Astrocyte of the spinal cord (primary cell): Measurements from ENCODE around the gene EPB41L3.

Source experiments
- DNase-seq: peaks from one replicate; pipeline ENCODE4 v3.0.0; 2011; ENCODE audit warnings: low read depth, low spot score
- H3K4me3 ChIP-seq: 2 replicates; pipeline ENCODE4 v1.5.1; 2011; ENCODE audit warnings: low read depth, mild to moderate bottlenecking, low read length, moderate library complexity
- in situ Hi-C: cut with HindIII; loops from 2 replicates; pipeline ENCODE4 v1.10.0; 2017; ENCODE audit warnings: low sequenced_read_pairs
- TF ChIP-seq, protein P1 (sequence below): IDR thresholded peaks from 2 replicates; pipeline ENCODE4 v1.5.1; 2012; ENCODE audit warnings: low read depth, mild to moderate bottlenecking, low read length, inconsistent platforms

Gene EPB41L3

DNA sequence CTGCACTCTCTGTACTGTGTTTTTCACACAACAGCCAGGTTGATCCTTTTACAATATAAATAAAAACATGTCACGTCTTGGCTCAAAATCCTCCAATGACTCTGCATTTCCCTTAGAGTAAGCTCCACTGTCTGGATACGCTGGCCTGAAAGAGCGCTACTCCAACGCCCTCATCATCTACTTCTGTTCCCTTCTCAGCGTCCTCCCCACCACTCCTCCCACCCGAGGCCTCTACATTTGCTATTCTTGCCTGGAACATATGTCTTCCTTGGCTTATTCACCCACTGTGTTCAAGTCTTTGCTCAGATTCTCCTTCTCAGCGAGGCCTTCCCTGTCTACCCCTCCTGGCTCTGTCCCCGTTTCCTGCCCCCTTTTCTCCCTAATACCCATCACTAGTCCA, 37.6 kb downstream of the EPB41L3 start:
- TF ChIP-seq, protein P1, sequence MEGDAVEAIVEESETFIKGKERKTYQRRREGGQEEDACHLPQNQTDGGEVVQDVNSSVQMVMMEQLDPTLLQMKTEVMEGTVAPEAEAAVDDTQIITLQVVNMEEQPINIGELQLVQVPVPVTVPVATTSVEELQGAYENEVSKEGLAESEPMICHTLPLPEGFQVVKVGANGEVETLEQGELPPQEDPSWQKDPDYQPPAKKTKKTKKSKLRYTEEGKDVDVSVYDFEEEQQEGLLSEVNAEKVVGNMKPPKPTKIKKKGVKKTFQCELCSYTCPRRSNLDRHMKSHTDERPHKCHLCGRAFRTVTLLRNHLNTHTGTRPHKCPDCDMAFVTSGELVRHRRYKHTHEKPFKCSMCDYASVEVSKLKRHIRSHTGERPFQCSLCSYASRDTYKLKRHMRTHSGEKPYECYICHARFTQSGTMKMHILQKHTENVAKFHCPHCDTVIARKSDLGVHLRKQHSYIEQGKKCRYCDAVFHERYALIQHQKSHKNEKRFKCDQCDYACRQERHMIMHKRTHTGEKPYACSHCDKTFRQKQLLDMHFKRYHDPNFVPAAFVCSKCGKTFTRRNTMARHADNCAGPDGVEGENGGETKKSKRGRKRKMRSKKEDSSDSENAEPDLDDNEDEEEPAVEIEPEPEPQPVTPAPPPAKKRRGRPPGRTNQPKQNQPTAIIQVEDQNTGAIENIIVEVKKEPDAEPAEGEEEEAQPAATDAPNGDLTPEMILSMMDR = no peak
- in situ Hi-C loops = no loop called here
- H3K4me3 ChIP-seq = no peak overlapping the region
- no peak for DNase-seq

DNA sequence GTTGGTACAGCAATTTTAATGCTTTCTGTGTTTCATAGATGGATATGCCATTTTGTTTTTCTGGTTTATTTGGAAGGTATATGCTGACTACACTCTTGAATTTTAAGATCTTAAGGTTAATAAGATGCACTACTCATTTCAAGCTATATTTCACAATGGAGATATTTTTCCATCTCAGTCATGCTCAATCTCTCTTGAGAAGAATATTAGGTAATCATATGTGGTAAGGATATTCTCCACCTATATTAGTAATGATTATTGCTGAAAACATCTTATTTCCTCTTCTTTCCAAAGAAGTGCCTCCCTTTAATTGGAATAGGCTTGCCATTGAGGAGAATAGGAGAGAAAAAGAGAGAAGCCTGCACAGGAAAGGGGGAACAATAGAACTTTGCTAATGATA, 40.1 kb downstream of the EPB41L3 start:
- TF ChIP-seq, protein P1 = no peak
- H3K4me3 ChIP-seq = no peak overlapping the region
- no peak for DNase-seq
- in situ Hi-C loops = no loop called here

DNA sequence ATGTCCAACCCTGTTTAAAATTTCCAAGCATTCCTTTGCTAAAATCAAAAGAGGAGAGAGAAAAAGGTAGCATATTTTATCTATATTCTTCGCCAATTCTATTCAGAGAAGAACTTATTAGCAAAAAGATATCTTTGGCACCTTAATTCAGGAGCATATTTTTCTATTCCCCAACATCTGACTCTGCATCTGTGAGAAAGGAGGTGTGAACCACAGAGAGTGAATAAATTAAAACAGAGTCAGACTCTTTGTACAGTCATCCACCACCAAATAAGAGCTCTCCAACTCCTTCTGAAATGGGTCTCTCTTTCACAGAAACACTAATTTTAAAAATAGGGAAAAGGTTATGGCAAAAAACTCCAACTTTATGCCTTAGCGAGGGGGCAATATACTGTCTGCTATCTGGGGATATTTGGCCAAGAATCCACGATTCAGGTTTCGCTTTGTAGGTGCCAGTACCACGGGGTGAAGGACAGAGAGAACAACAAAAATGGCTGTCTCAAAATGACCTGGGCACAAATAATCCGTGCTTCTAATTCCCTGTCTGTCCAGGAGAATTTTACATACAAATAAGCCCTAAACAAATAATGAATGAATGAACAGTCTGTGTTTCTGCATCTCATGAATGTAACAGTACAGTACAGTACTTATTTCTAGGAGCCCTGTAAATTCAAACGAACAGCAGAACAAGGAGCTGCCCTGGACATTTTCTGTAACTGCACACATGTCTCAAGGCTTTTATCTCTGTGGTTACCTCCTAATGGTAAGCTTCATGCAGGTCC, 43.4 kb downstream of the EPB41L3 start:
- TF ChIP-seq, protein P1 = no peak
- in situ Hi-C loops = no loop called here
- no peak for DNase-seq
- H3K4me3 ChIP-seq = no peak overlapping the region

DNA sequence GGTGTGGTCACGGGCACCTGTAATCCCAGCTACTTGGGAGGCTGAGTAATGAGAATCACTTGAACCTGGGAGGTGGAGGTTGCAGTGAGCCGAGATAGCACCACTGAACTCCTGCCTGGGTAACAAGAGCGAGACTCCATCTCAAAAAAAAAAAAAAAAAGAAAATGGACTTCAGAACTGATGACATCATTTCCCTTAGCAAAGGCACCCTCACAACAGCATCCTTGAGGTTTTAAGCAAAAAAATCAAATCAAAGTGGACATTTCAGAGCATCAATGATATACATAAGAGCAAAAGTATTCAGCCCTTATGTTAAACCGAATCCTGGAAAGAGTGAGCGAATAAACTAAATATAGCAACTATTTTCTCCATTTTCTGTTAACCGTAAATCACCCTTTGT, 45.3 kb downstream of the EPB41L3 start:
- in situ Hi-C loops = no loop called here
- TF ChIP-seq, protein P1 = no peak
- H3K4me3 ChIP-seq = no peak overlapping the region
- DNase-seq = no peak

DNA sequence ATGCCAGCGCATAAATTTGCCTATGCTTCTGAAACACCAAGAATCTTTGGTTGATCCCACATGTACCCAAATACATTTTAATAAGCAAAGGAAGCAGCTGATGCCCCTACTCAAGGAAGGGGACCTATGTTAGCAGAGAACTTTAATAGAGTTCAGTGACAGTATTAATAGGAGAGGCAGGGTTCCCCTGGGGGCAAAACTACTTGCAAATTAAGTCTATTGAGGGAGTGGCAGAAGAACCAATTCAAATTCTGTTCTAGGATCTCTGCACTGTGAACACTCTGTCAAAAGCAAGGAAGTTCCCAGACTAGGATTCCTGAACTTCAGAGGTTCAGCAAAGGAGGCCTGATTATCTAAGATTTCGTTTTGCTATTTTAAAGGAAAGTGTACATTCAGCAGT, 47.5 kb downstream of the EPB41L3 start:
- in situ Hi-C loops = no loop called here
- DNase-seq = no peak
- H3K4me3 ChIP-seq = no peak overlapping the region
- TF ChIP-seq, protein P1 = no peak

DNA sequence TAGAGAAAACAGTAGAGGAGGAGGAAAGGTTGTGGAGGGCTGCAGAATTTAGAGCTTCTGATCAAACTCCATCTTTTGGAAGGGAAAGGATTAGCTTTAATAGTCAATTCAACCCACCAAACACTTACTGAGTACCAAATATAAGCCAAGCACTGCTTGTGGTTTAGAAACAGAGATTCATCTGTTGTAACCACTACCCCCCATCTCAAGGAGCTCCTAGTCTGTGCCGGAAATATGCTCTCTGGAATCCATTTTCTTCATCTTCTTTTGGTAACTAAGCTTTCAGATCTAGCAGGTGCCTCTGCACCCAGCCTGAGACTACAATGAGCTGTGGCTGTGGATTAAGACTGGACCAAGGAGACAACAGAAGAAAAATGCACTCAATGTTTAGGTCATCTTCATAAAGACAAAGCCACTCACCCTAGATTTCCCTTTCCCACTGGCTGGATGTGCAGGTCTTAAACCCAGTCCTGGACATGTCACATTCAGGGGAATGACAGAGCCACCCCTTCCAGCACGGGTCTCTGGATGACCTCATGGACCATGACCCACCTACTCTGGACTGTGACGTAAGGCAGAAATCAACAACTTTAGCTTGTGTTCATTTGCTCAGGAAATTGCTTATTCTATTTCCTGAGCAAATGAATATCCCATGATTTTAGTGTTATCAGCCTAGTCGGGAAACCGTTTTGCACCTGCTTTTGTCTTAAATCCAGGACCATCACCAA, 52.9 kb downstream of the EPB41L3 start:
- TF ChIP-seq, protein P1 = no peak
- no peak overlapping the region for H3K4me3 ChIP-seq
- DNase-seq = no peak
- in situ Hi-C loops = no loop called here
